HCT116 (cell line): ENCODE results near the gene RPS6KA2.

Source experiments
- CEBPB ChIP-seq: IDR thresholded peaks from 2 replicates; pipeline ENCODE4 v1.6.1; 2012; ENCODE audit warnings: low read depth
- CTCF ChIP-seq, 3 experiments: fragments of 200-600 bp in 1 of 3; sonication (generic) in 1 of 3; IDR thresholded peaks in 2 of 3; conservative IDR thresholded peaks in 1 of 3; 2 replicates each; pipeline ENCODE4 v1.5.1; 2012 to 2017; ENCODE audit warnings: low read depth in 2 of 3, low read length in 2 of 3, antibody characterized with exemption in 1 of 3, borderline replicate concordance in 1 of 3, control low read depth in 1 of 3, mild to moderate bottlenecking in 1 of 3, mixed read lengths in 1 of 3, mixed run types in 1 of 3, moderate library complexity in 1 of 3; ENCODE audit not compliant: insufficient read depth in 1 of 3
- JUND ChIP-seq: IDR thresholded peaks from 2 replicates; pipeline ENCODE4 v1.6.1; 2012
- POLR2A ChIP-seq: IDR thresholded peaks from 2 replicates; pipeline ENCODE4 v1.7.0; 2011; ENCODE audit warnings: borderline replicate concordance; ENCODE audit not compliant: insufficient read depth, insufficient read length; ENCODE audit errors: extremely low read depth
- POLR2AphosphoS5 ChIP-seq: IDR thresholded peaks from 2 replicates; pipeline ENCODE4 v1.6.1; 2011; ENCODE audit warnings: mild to moderate bottlenecking, low read depth, low read length, moderate library complexity
- SIN3A ChIP-seq: IDR thresholded peaks from 2 replicates; pipeline ENCODE4 v1.6.1; 2012; ENCODE audit warnings: low read depth
- SRF ChIP-seq: IDR thresholded peaks from 2 replicates; pipeline ENCODE4 v1.6.1; 2012; ENCODE audit warnings: low read depth
- TCF7L2 ChIP-seq: IDR thresholded peaks from 2 replicates; pipeline ENCODE4 v1.7.0; 2011; ENCODE audit warnings: borderline replicate concordance, inconsistent platforms; ENCODE audit not compliant: insufficient read depth, insufficient read length; ENCODE audit errors: extremely low read depth

GRCh38 chr6:166525567-166525966 is 101.5 kb downstream of the RPS6KA2 start:
- TF ChIP-seq JUND (no peak), CTCF (IDR thresholded peaks at IDR 0.05 in 2 of 3, conservative IDR thresholded peaks at IDR 0.05 in 1 of 3; ENCODE audit: borderline replicate concordance in 1 of 3, insufficient read depth in 1 of 3, low read depth in 2 of 3, low read length in 2 of 3) (no peak), POLR2A (no peak), POLR2AphosphoS5 (no peak), SRF (no peak), CEBPB (no peak), SIN3A (no peak), TCF7L2 (no peak)
